NB4 (cell line): ENCODE results near the gene SS18L1.

Experiments
- DNase-seq: peaks from one replicate; pipeline ENCODE4 v3.0.0; 2010; ENCODE audit warnings: low read depth
- H3K4me3 ChIP-seq: one replicate; pipeline ENCODE4 v1.5.1; 2011; ENCODE audit warnings: mild to moderate bottlenecking, low read depth, low read length, moderate library complexity
- CTCF ChIP-seq: IDR thresholded peaks from one replicate; pipeline ENCODE4 v1.5.1; 2012; ENCODE audit warnings: low read depth, low read length
- MYC ChIP-seq: IDR thresholded peaks from 2 replicates; pipeline ENCODE4 v1.6.1; 2011; ENCODE audit warnings: low read depth, low read length
- POLR2A ChIP-seq: IDR thresholded peaks from 2 replicates; pipeline ENCODE4 v1.6.1; 2011; ENCODE audit warnings: mild to moderate bottlenecking; ENCODE audit not compliant: insufficient read length; ENCODE audit errors: extremely low read depth
- TF ChIP-seq, protein P1 (sequence below): IDR thresholded peaks from 2 replicates; pipeline ENCODE4 v1.6.1; 2011; ENCODE audit warnings: low read depth, low read length

The SS18L1 gene

GRCh38 chr20:62116558-62117361, 26.8 kb upstream of the SS18L1 start:
- no peak for TF ChIP-seq POLR2A
- TF ChIP-seq MYC, result no peak
- TF ChIP-seq, protein P1, sequence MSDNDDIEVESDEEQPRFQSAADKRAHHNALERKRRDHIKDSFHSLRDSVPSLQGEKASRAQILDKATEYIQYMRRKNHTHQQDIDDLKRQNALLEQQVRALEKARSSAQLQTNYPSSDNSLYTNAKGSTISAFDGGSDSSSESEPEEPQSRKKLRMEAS, result no peak
- no peak for TF ChIP-seq CTCF
- no peak overlapping the region for H3K4me3 ChIP-seq
- DNase-seq, result no peak

GRCh38 chr20:62117362-62117646, 26.3 kb upstream of the SS18L1 start:
- no peak overlapping the region for H3K4me3 ChIP-seq
- no peak for DNase-seq
- TF ChIP-seq POLR2A, result no peak
- TF ChIP-seq, protein P1, result no peak
- no peak for TF ChIP-seq CTCF
- no peak for TF ChIP-seq MYC

DNA sequence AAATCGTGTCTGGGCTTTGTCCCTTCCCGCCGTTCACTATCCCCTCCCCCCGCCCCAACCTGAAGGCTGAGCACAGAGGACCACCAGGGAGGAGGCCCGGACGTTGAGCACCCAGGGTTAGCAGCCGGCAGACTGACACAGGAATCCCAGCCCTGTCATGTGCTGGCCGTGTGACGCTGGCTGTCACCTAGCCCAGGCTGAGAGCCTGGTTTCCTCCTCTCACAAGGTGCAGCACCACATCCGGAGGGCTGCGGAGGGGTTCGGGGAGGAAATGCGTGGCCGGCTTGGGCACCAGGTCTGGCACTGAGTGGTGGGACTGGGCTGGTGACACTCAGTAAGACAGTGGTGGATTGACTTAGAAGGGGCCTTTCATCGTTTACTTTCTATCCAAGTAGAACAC, 25.9 kb upstream of the SS18L1 start:
- TF ChIP-seq POLR2A, result no peak
- TF ChIP-seq CTCF, result no peak
- TF ChIP-seq, protein P1, result no peak
- no peak for DNase-seq
- no peak overlapping the region for H3K4me3 ChIP-seq

DNA sequence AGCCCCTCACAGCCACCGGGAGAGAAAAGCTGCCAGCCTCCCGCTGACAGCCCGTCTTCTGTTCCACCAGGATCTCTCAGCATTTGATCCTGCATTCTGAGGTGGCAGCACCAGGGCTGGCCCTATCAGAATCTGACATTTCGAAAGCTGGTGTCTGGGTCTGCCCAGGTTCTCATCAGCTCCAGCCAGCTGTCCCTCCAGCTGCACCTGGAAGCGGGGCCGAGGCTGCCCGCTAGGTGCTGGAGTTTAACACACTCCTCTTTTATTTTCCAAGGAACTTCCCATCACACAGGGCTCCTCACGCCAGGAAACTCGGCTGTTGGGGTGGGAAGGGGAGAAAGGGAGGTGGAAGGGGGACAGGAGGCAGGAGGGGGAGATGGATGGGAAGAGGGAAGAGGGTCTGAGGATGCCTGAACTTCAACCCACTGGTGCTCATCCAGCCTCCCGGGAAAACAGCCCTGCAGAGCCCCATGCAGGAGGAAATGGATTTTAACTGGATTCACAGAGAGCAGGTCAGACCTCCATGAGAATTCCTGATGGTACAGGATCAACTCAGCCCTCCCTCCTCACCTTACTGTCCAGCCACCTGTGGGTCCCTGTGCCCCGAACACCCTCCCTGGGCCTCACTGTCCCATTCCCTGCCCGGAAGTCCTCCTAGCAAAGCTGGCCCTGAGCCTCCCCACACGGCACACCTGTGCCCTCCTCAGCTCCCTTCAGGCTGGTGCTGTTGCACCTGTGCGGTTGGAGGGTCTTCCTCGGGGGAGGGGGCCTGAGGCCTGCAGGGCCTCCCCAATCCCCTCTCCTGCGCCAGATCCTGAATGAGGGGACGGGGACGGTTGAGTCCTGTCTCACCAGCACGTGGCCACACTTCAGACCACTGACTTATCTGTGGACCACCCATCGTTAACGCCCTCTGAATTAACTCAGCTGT, 25.2 kb upstream of the SS18L1 start:
- H3K4me3 ChIP-seq, result no peak overlapping the region
- DNase-seq, result no peak
- TF ChIP-seq POLR2A (no peak), MYC (no peak), CTCF (no peak)
- TF ChIP-seq, protein P1, result no peak

DNA sequence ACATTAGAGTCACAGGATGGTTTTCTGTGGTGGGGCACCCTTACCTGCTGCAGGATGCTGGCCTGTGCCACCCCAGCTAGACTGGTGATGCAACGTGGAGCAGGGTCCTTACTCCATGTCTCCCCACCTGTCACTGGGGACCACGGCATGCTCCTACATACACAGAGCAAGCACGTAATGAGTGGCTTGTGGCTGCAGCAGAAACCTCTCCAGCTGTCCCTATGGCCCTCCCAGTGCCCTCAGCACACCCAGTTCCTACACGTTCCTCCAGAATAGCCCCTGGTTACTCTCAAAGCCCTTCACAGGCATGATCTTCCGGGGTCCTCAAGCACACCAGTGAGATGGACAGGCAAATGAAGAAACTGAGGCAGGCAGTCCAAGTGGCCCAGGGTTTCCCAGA, 24.5 kb upstream of the SS18L1 start:
- no peak for TF ChIP-seq CTCF
- TF ChIP-seq, protein P1, result no peak
- TF ChIP-seq MYC, result no peak
- TF ChIP-seq POLR2A, result no peak
- no peak overlapping the region for H3K4me3 ChIP-seq
- DNase-seq, result no peak
